Stimulated activated naive CD8-positive, alpha-beta T cell treated with anti-CD3 and anti-CD28 coated beads, Interleukin-15, Interleukin-2, amounts not matched to agents 100 ng/mL and 50 ng/mL, for 24 hours (primary cell): ENCODE measurements around the gene PCDHB3.
"Not testable (repeated sequence)": the region's sequence is repeated elsewhere in the genome, so short reads cannot be mapped to it uniquely, and the experiment has no call there.

Experiments
- H3K27ac Mint-ChIP-seq: one replicate; pipeline ENCODE4 v1.8.0; 2021; ENCODE audit warnings: mild to moderate bottlenecking, mixed read lengths
- H3K27me3 Mint-ChIP-seq: one replicate; pipeline ENCODE4 v1.8.0; 2021; ENCODE audit warnings: mixed read lengths
- H3K36me3 Mint-ChIP-seq: one replicate; pipeline ENCODE4 v1.8.0; 2021; ENCODE audit warnings: low read depth, mixed read lengths
- H3K4me1 Mint-ChIP-seq: one replicate; pipeline ENCODE4 v1.8.0; 2021; ENCODE audit warnings: low read depth, mixed read lengths
- H3K4me3 Mint-ChIP-seq: one replicate; pipeline ENCODE4 v1.8.0; 2021; ENCODE audit warnings: mild to moderate bottlenecking, mixed read lengths
- H3K9me3 Mint-ChIP-seq: one replicate; pipeline ENCODE4 v1.8.0; 2021; ENCODE audit warnings: mixed read lengths

Gene PCDHB3

GRCh38 chr5:141100243-141100805 lies at the start of gene PCDHB3:
Gene PCDHB3, plus strand, starts transcription at chr5:141100473. Its CDS starts 177 bp downstream, at chr5:141100650.
- Mint-ChIP-seq H3K4me3 (no peak within 1 kb of the TSS), H3K27me3 (peaks cover 58% of the 10 kb centered on the region), H3K27ac (no peak within 1 kb of the TSS), H3K9me3 (peaks cover 18% of the 10 kb centered on the region), H3K4me1 (no peaks in the 10 kb centered on the region), H3K36me3 (peaks cover 7% of the 10 kb centered on the region)

GRCh38 chr5:141050622-141051520 lies 49.4 kb upstream of the PCDHB3 start, which contains the start of gene PCDHB1:
Gene PCDHB1, plus strand, starts transcription at chr5:141051374. Its CDS starts 97 bp downstream, at chr5:141051471.
- Mint-ChIP-seq H3K4me3 (peak within 1 kb of the TSS; percentile 15), H3K9me3 (peaks cover 16% of the 10 kb centered on the region), H3K36me3 (no peaks in the 10 kb centered on the region), H3K27me3 (peaks cover 54% of the 10 kb centered on the region), H3K27ac (no peak within 1 kb of the TSS), H3K4me1 (peaks cover 4% of the 10 kb centered on the region)

- Mint-ChIP-seq H3K27ac (no peak overlapping the region), H3K4me3 (peak overlapping the region; percentile 15), H3K27me3 (peaks cover 50% of the 10 kb centered on the region), H3K9me3 (peaks cover 16% of the 10 kb centered on the region), H3K4me1 (peaks cover 4% of the 10 kb centered on the region), H3K36me3 (no peaks in the 10 kb centered on the region)
Measured at GRCh38 chr5:141051521-141051866, 48.8 kb upstream of the PCDHB3 start.

- H3K4me3 Mint-ChIP-seq: no peak overlapping the region
- peaks cover 36% of the 10 kb centered on the region for H3K27me3 Mint-ChIP-seq
- H3K4me1 Mint-ChIP-seq: no peaks in the 10 kb centered on the region
Measured at GRCh38 chr5:141077826-141078225, 22.4 kb upstream of the PCDHB3 start.

GRCh38 chr5:141082228-141082627 lies 18.0 kb upstream of the PCDHB3 start:
- no peaks in the 10 kb centered on the region for H3K36me3 Mint-ChIP-seq
- H3K27me3 Mint-ChIP-seq: peaks cover 49% of the 10 kb centered on the region
- no peak overlapping the region for H3K27ac Mint-ChIP-seq
- peaks cover 5% of the 10 kb centered on the region for H3K4me1 Mint-ChIP-seq
- peaks cover 4% of the 10 kb centered on the region for H3K9me3 Mint-ChIP-seq
- no peak overlapping the region for H3K4me3 Mint-ChIP-seq

More at GRCh38 chr5:141077826-141078225, 22.4 kb upstream of the PCDHB3 start:
- H3K9me3 Mint-ChIP-seq: peaks cover 8% of the 10 kb centered on the region
- H3K36me3 Mint-ChIP-seq: no peaks in the 10 kb centered on the region
- no peak overlapping the region for H3K27ac Mint-ChIP-seq

- Mint-ChIP-seq H3K36me3 (no peaks in the 10 kb centered on the region), H3K4me3 (peak overlapping the region; percentile 76), H3K27ac (no peak overlapping the region), H3K9me3 (no peaks in the 10 kb centered on the region), H3K4me1 (peaks cover 5% of the 10 kb centered on the region), H3K27me3 (peaks cover 40% of the 10 kb centered on the region)
Measured at GRCh38 chr5:141084487-141084989, 15.7 kb upstream of the PCDHB3 start.

- Mint-ChIP-seq H3K27me3 (peaks cover 48% of the 10 kb centered on the region), H3K4me1 (no peaks in the 10 kb centered on the region), H3K36me3 (peaks cover 9% of the 10 kb centered on the region), H3K9me3 (peaks cover 25% of the 10 kb centered on the region), H3K27ac (no peak within 1 kb of the TSS), H3K4me3 (no peak within 1 kb of the TSS)
Measured at GRCh38 chr5:141094481-141095262, 5.6 kb upstream of the PCDHB3 start, which contains the start of gene PCDHB2. Gene PCDHB2, plus strand, starts transcription at chr5:141094615. Its CDS starts 176 bp downstream, at chr5:141094791.

GRCh38 chr5:141095263-141095641 lies 5.0 kb upstream of the PCDHB3 start:
- Mint-ChIP-seq H3K27me3 (peaks cover 51% of the 10 kb centered on the region), H3K27ac (no peak overlapping the region), H3K4me3 (no peak overlapping the region), H3K4me1 (no peaks in the 10 kb centered on the region), H3K9me3 (peaks cover 26% of the 10 kb centered on the region), H3K36me3 (peaks cover 9% of the 10 kb centered on the region)

GRCh38 chr5:141096181-141096580 lies 4.1 kb upstream of the PCDHB3 start:
- not testable (repeated sequence) for H3K4me3 Mint-ChIP-seq, H3K36me3 Mint-ChIP-seq, H3K4me1 Mint-ChIP-seq, H3K27ac Mint-ChIP-seq
- Mint-ChIP-seq H3K27me3 (peaks cover 59% of the 10 kb centered on the region), H3K9me3 (peaks cover 26% of the 10 kb centered on the region)

GRCh38 chr5:141096586-141096985 lies 3.7 kb upstream of the PCDHB3 start:
- Mint-ChIP-seq H3K27me3 (peaks cover 63% of the 10 kb centered on the region), H3K9me3 (peaks cover 30% of the 10 kb centered on the region)
- H3K4me1 Mint-ChIP-seq, H3K27ac Mint-ChIP-seq, H3K36me3 Mint-ChIP-seq, H3K4me3 Mint-ChIP-seq: not testable (repeated sequence)

- Mint-ChIP-seq H3K4me3 (no peak overlapping the region), H3K27ac (no peak overlapping the region), H3K9me3 (peaks cover 12% of the 10 kb centered on the region), H3K36me3 (no peaks in the 10 kb centered on the region), H3K27me3 (peaks cover 53% of the 10 kb centered on the region), H3K4me1 (no peaks in the 10 kb centered on the region)
Measured at GRCh38 chr5:141101059-141101458, 786 bp downstream of the PCDHB3 start.

- not testable (repeated sequence) for H3K4me3 Mint-ChIP-seq, H3K4me1 Mint-ChIP-seq, H3K36me3 Mint-ChIP-seq, H3K27ac Mint-ChIP-seq
- Mint-ChIP-seq H3K9me3 (peaks cover 12% of the 10 kb centered on the region), H3K27me3 (peaks cover 51% of the 10 kb centered on the region)
Measured at GRCh38 chr5:141102070-141102469, 1.8 kb downstream of the PCDHB3 start.

GRCh38 chr5:141102471-141102870 lies 2.2 kb downstream of the PCDHB3 start:
- not testable (repeated sequence) for H3K4me3 Mint-ChIP-seq, H3K36me3 Mint-ChIP-seq, H3K4me1 Mint-ChIP-seq, H3K27ac Mint-ChIP-seq
- H3K9me3 Mint-ChIP-seq: peaks cover 12% of the 10 kb centered on the region
- H3K27me3 Mint-ChIP-seq: peaks cover 48% of the 10 kb centered on the region

GRCh38 chr5:141105350-141105749 lies 5.1 kb downstream of the PCDHB3 start:
- Mint-ChIP-seq H3K27ac (no peak overlapping the region), H3K4me1 (no peaks in the 10 kb centered on the region), H3K27me3 (peaks cover 33% of the 10 kb centered on the region), H3K36me3 (no peaks in the 10 kb centered on the region), H3K4me3 (no peak overlapping the region), H3K9me3 (peaks cover 8% of the 10 kb centered on the region)

- H3K9me3 Mint-ChIP-seq: peaks cover 25% of the 10 kb centered on the region
- H3K4me3 Mint-ChIP-seq: no peak overlapping the region
- H3K27me3 Mint-ChIP-seq: peaks cover 26% of the 10 kb centered on the region
- H3K27ac Mint-ChIP-seq: no peak overlapping the region
- no peaks in the 10 kb centered on the region for H3K4me1 Mint-ChIP-seq
- no peaks in the 10 kb centered on the region for H3K36me3 Mint-ChIP-seq
Measured at GRCh38 chr5:141119250-141119649, 19.0 kb downstream of the PCDHB3 start.
